Measurements from ENCODE around the gene KLF9. TPM values are rescaled to one million over a fixed set of nuclear protein-coding genes. Genes with fewer than 3 reads are reported as not detected.

KLF9 gene
- total RNA-seq, 3 donors from 2014 or later (not counting 1 experiment from before 2014, with no cell fraction given): 47.7 to 79.3 (median 51.2) TPM

DNA sequence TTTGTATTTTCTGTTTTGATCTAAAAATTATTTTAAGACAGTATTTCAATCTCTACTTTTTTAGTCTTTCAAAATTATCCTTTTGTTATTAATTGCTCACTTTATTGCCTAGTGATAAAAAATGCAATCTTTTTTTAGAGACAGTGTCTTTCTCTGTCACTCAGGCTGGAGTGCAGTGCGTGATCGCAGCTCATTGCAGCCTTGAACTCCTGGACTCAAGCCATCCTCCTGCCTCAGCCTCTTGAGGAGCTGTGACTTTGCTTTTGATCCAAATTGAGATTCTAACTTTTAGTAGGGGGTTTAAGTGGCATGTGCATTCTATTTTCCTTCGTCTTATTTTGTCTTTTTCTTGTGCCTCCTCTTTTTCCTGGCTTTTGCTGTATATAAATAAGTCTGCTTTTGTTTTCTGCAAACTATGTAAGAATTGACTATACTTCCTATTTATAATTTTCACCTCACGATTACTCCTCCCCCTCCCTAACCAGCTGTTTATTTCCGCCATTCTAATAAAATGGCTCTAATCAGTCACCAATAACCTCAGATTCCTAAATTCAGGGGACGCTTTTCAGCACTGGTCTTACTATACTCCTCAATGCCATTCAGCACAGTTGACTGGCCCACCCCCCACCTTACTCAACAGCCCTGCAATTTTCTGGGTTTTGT lies 32.3 kb downstream of the KLF9 start:
- WGBS (ENCODE audit: insufficient coverage): 96% methylated on average over 6 of the region's 6 CpGs
- H3K9me3 ChIP-seq (ENCODE audit: control insufficient read depth, insufficient read depth, low read length): no peaks in the 10 kb centered on the region
- Mint-ChIP-seq H3K4me1 (peaks cover 21 to 26% of the 10 kb centered on the region in 2 donors), H3K27me3 (ENCODE audit: low read depth in 2 of 2) (no peaks in the 10 kb centered on the region), H3K9me3 (no peaks in the 10 kb centered on the region), H3K27ac (no peak overlapping the region), H3K4me3 (no peak overlapping the region), H3K36me3 (peaks cover 7% of the 10 kb centered on the region)
- no peaks in the 10 kb centered on the region for H3K4me1 ChIP-seq (ENCODE audit: control insufficient read depth, insufficient read depth, low read length)
- H3K36me3 ChIP-seq (ENCODE audit: control insufficient read depth, insufficient read depth, low read length): peaks cover 19% of the 10 kb centered on the region
- no peak for ATAC-seq
- no peaks in the 10 kb centered on the region for H3K27me3 ChIP-seq (ENCODE audit: control insufficient read depth, insufficient read depth, low read length)
- no peak for DNase-seq
- intact Hi-C loops (cut with micrococcal nuclease): no loop called here
- no peak overlapping the region for H3K27ac ChIP-seq (ENCODE audit: low read length)
- TF ChIP-seq, protein P1, sequence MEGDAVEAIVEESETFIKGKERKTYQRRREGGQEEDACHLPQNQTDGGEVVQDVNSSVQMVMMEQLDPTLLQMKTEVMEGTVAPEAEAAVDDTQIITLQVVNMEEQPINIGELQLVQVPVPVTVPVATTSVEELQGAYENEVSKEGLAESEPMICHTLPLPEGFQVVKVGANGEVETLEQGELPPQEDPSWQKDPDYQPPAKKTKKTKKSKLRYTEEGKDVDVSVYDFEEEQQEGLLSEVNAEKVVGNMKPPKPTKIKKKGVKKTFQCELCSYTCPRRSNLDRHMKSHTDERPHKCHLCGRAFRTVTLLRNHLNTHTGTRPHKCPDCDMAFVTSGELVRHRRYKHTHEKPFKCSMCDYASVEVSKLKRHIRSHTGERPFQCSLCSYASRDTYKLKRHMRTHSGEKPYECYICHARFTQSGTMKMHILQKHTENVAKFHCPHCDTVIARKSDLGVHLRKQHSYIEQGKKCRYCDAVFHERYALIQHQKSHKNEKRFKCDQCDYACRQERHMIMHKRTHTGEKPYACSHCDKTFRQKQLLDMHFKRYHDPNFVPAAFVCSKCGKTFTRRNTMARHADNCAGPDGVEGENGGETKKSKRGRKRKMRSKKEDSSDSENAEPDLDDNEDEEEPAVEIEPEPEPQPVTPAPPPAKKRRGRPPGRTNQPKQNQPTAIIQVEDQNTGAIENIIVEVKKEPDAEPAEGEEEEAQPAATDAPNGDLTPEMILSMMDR (IDR thresholded peaks at IDR 0.05): no peak
- no peak overlapping the region for H3K4me3 ChIP-seq (ENCODE audit: low read length)

DNA sequence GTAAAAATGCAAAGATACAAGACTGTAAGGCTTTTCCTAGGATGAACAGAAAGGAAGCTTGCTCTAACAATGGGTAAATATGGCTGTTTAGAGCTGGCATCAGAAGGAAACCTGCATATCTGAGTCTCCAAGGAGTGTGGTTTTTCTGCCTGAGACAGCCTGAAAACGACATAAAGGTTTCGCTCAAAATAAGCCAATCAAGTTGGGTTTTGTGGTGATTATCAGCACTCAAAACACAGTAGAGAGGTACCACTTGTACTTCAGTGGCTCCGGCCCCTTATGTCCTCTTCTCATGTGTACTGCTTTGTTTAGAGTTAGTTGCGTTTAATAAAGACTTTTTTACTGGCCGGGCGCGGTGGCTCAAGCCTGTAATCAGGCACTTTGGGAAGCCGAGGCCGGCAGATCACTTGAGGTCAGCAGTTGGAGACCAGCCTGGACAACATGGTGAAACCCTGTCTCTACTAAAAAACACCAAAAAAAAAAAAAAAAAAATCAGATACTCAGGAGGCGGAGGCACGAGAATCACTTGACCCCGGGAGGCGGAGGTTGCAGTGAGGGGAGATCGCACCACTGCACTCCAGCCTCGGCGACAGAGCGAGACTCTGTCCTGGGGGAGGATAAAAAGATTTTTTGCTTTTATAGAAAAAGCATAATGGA lies 39.4 kb downstream of the KLF9 start:
- 89% methylated on average over 17 of the region's 17 CpGs for WGBS (ENCODE audit: insufficient coverage)
- DNase-seq (no peak), ATAC-seq (no peak)
- no peaks in the 10 kb centered on the region for H3K36me3 Mint-ChIP-seq
- Histone ChIP-seq H3K36me3 (ENCODE audit: control insufficient read depth, insufficient read depth, low read length) (no peaks in the 10 kb centered on the region), H3K4me3 (ENCODE audit: low read length) (no peak overlapping the region), H3K27me3 (ENCODE audit: control insufficient read depth, insufficient read depth, low read length) (no peaks in the 10 kb centered on the region), H3K27ac (ENCODE audit: low read length) (no peak overlapping the region), H3K9me3 (ENCODE audit: control insufficient read depth, insufficient read depth, low read length) (no peaks in the 10 kb centered on the region), H3K4me1 (ENCODE audit: control insufficient read depth, insufficient read depth, low read length) (no peaks in the 10 kb centered on the region)
- no peak overlapping the region for H3K27ac Mint-ChIP-seq
- H3K9me3 Mint-ChIP-seq: no peaks in the 10 kb centered on the region
- intact Hi-C loops (cut with micrococcal nuclease): no loop called here
- H3K4me3 Mint-ChIP-seq: no peak overlapping the region
- H3K27me3 Mint-ChIP-seq (ENCODE audit: low read depth in 2 of 2): no peaks in the 10 kb centered on the region
- TF ChIP-seq, protein P1 (IDR thresholded peaks at IDR 0.05): no peak
- H3K4me1 Mint-ChIP-seq: no peaks in the 10 kb centered on the region

GRCh38 chr9:70367305-70367930 lies 47.0 kb downstream of the KLF9 start:
- no peaks in the 10 kb centered on the region for H3K36me3 ChIP-seq (ENCODE audit: control insufficient read depth, insufficient read depth, low read length)
- H3K27me3 Mint-ChIP-seq (ENCODE audit: low read depth in 2 of 2): no peaks in the 10 kb centered on the region
- no peak overlapping the region for H3K27ac ChIP-seq (ENCODE audit: low read length)
- no peaks in the 10 kb centered on the region for H3K27me3 ChIP-seq (ENCODE audit: control insufficient read depth, insufficient read depth, low read length)
- TF ChIP-seq, protein P1 (IDR thresholded peaks at IDR 0.05): no peak
- H3K9me3 Mint-ChIP-seq: no peaks in the 10 kb centered on the region
- no peaks in the 10 kb centered on the region for H3K9me3 ChIP-seq (ENCODE audit: control insufficient read depth, insufficient read depth, low read length)
- no peak overlapping the region for H3K27ac Mint-ChIP-seq
- no peak overlapping the region for H3K4me3 Mint-ChIP-seq
- no peaks in the 10 kb centered on the region for H3K4me1 ChIP-seq (ENCODE audit: control insufficient read depth, insufficient read depth, low read length)
- 45% methylated on average over 1 of the region's 6 CpGs for WGBS (ENCODE audit: insufficient coverage)
- ATAC-seq (no peak), DNase-seq (no peak)
- H3K4me3 ChIP-seq (ENCODE audit: low read length): no peak overlapping the region
- H3K4me1 Mint-ChIP-seq: no peaks in the 10 kb centered on the region
- no peaks in the 10 kb centered on the region for H3K36me3 Mint-ChIP-seq
- intact Hi-C loops (cut with micrococcal nuclease): no loop called here

Measured in natural killer cell (primary cell).